ENCODE data around the gene DCDC2. TPM values are rescaled to one million over a fixed set of nuclear protein-coding genes. Genes with fewer than 3 reads are reported as not detected.
"Not testable (repeated sequence)": the region's sequence is repeated elsewhere in the genome, so short reads cannot be mapped to it uniquely, and the experiment has no call there.

DCDC2 gene
- total RNA-seq, 2 donors from 2014 or later: 0.15 TPM; not detected in 1

- ATAC-seq (no peak), DNase-seq (no peak)
- H3K9me3 ChIP-seq (ENCODE audit: control insufficient read depth, low read length, poor library complexity, severe bottlenecking): no peaks in the 10 kb centered on the region
- H3K27me3 Mint-ChIP-seq: peaks cover 19% of the 10 kb centered on the region
- H3K27ac Mint-ChIP-seq: no peak overlapping the region
- H3K36me3 Mint-ChIP-seq (ENCODE audit: low read depth): no peaks in the 10 kb centered on the region
- H3K4me3 Mint-ChIP-seq: no peak overlapping the region
- H3K4me1 Mint-ChIP-seq: no peaks in the 10 kb centered on the region
Observed at GRCh38 chr6:24148684-24149083, 209.2 kb downstream of the DCDC2 start.

GRCh38 chr6:24148154-24148570 lies 209.7 kb downstream of the DCDC2 start:
- ATAC-seq (no peak), DNase-seq (no peak)
- Mint-ChIP-seq H3K27ac (no peak overlapping the region), H3K36me3 (ENCODE audit: low read depth) (no peaks in the 10 kb centered on the region), H3K4me3 (no peak overlapping the region), H3K27me3 (peaks cover 19% of the 10 kb centered on the region), H3K4me1 (no peaks in the 10 kb centered on the region)
- H3K9me3 ChIP-seq (ENCODE audit: control insufficient read depth, low read length, poor library complexity, severe bottlenecking): no peaks in the 10 kb centered on the region

GRCh38 chr6:24147511-24148153 lies 210.2 kb downstream of the DCDC2 start:
- ATAC-seq (no peak), DNase-seq (no peak)
- H3K4me3 Mint-ChIP-seq: no peak overlapping the region
- H3K27ac Mint-ChIP-seq: no peak overlapping the region
- H3K4me1 Mint-ChIP-seq: no peaks in the 10 kb centered on the region
- H3K9me3 ChIP-seq (ENCODE audit: control insufficient read depth, low read length, poor library complexity, severe bottlenecking): no peaks in the 10 kb centered on the region
- H3K27me3 Mint-ChIP-seq: peaks cover 19% of the 10 kb centered on the region
- H3K36me3 Mint-ChIP-seq (ENCODE audit: low read depth): no peaks in the 10 kb centered on the region

GRCh38 chr6:24146871-24147270 lies 211.0 kb downstream of the DCDC2 start:
- H3K9me3 ChIP-seq (ENCODE audit: control insufficient read depth, low read length, poor library complexity, severe bottlenecking): no peaks in the 10 kb centered on the region
- Mint-ChIP-seq H3K36me3 (ENCODE audit: low read depth) (no peaks in the 10 kb centered on the region), H3K4me1 (no peaks in the 10 kb centered on the region), H3K4me3 (no peak overlapping the region), H3K27me3 (peaks cover 19% of the 10 kb centered on the region), H3K27ac (no peak overlapping the region)
- ATAC-seq (no peak), DNase-seq (no peak)

- Mint-ChIP-seq H3K36me3 (ENCODE audit: low read depth) (no peaks in the 10 kb centered on the region), H3K27ac (no peak overlapping the region), H3K4me3 (no peak overlapping the region), H3K27me3 (peaks cover 19% of the 10 kb centered on the region), H3K4me1 (no peaks in the 10 kb centered on the region)
- no peaks in the 10 kb centered on the region for H3K9me3 ChIP-seq (ENCODE audit: control insufficient read depth, low read length, poor library complexity, severe bottlenecking)
- ATAC-seq: no peak
- DNase-seq: no peak
Observed at GRCh38 chr6:24145690-24146131, 212.1 kb downstream of the DCDC2 start.

- not testable (repeated sequence) for H3K27ac Mint-ChIP-seq; H3K4me1 Mint-ChIP-seq; ATAC-seq; H3K9me3 ChIP-seq (ENCODE audit: control insufficient read depth, low read length, poor library complexity, severe bottlenecking); DNase-seq; H3K36me3 Mint-ChIP-seq (ENCODE audit: low read depth); H3K4me3 Mint-ChIP-seq
- peaks cover 10% of the 10 kb centered on the region for H3K27me3 Mint-ChIP-seq
Observed at GRCh38 chr6:24142733-24143132, 215.1 kb downstream of the DCDC2 start.

- H3K4me3 Mint-ChIP-seq: no peak overlapping the region
- DNase-seq (no peak), ATAC-seq (no peak)
- H3K36me3 Mint-ChIP-seq (ENCODE audit: low read depth): no peaks in the 10 kb centered on the region
- H3K4me1 Mint-ChIP-seq: no peaks in the 10 kb centered on the region
- no peaks in the 10 kb centered on the region for H3K27me3 Mint-ChIP-seq
- H3K9me3 ChIP-seq (ENCODE audit: control insufficient read depth, low read length, poor library complexity, severe bottlenecking): no peaks in the 10 kb centered on the region
- H3K27ac Mint-ChIP-seq: no peak overlapping the region
Observed at GRCh38 chr6:24140591-24140990, 217.3 kb downstream of the DCDC2 start.

- Mint-ChIP-seq H3K4me1 (no peaks in the 10 kb centered on the region), H3K36me3 (ENCODE audit: low read depth) (no peaks in the 10 kb centered on the region), H3K27ac (no peak overlapping the region), H3K27me3 (no peaks in the 10 kb centered on the region), H3K4me3 (no peak overlapping the region)
- H3K9me3 ChIP-seq (ENCODE audit: control insufficient read depth, low read length, poor library complexity, severe bottlenecking): no peaks in the 10 kb centered on the region
- DNase-seq (no peak), ATAC-seq (no peak)
Observed at GRCh38 chr6:24139639-24140038, 218.2 kb downstream of the DCDC2 start.

- no peaks in the 10 kb centered on the region for H3K4me1 Mint-ChIP-seq
- ATAC-seq: no peak
- no peaks in the 10 kb centered on the region for H3K9me3 ChIP-seq (ENCODE audit: control insufficient read depth, low read length, poor library complexity, severe bottlenecking)
- no peak overlapping the region for H3K27ac Mint-ChIP-seq
- DNase-seq: no peak
- no peak overlapping the region for H3K4me3 Mint-ChIP-seq
- no peaks in the 10 kb centered on the region for H3K27me3 Mint-ChIP-seq
- no peaks in the 10 kb centered on the region for H3K36me3 Mint-ChIP-seq (ENCODE audit: low read depth)
Observed at GRCh38 chr6:24139080-24139479, 218.8 kb downstream of the DCDC2 start.

- Mint-ChIP-seq H3K4me3 (no peak overlapping the region), H3K27me3 (no peaks in the 10 kb centered on the region), H3K36me3 (ENCODE audit: low read depth) (no peaks in the 10 kb centered on the region), H3K27ac (no peak overlapping the region), H3K4me1 (no peaks in the 10 kb centered on the region)
- no peaks in the 10 kb centered on the region for H3K9me3 ChIP-seq (ENCODE audit: control insufficient read depth, low read length, poor library complexity, severe bottlenecking)
- ATAC-seq: no peak
- DNase-seq: no peak
Observed at GRCh38 chr6:24131751-24132150, 226.1 kb downstream of the DCDC2 start.

GRCh38 chr6:24127316-24127715 lies 230.5 kb downstream of the DCDC2 start:
- no peaks in the 10 kb centered on the region for H3K9me3 ChIP-seq (ENCODE audit: control insufficient read depth, low read length, poor library complexity, severe bottlenecking)
- DNase-seq (no peak), ATAC-seq (no peak)
- Mint-ChIP-seq H3K4me1 (no peaks in the 10 kb centered on the region), H3K27ac (no peak overlapping the region), H3K4me3 (no peak overlapping the region), H3K27me3 (no peaks in the 10 kb centered on the region), H3K36me3 (ENCODE audit: low read depth) (no peaks in the 10 kb centered on the region)

- H3K9me3 ChIP-seq (ENCODE audit: control insufficient read depth, low read length, poor library complexity, severe bottlenecking): no peaks in the 10 kb centered on the region
- H3K4me1 Mint-ChIP-seq: no peaks in the 10 kb centered on the region
- no peaks in the 10 kb centered on the region for H3K36me3 Mint-ChIP-seq (ENCODE audit: low read depth)
- no peak for ATAC-seq
- H3K27ac Mint-ChIP-seq: no peak overlapping the region
- no peaks in the 10 kb centered on the region for H3K27me3 Mint-ChIP-seq
- no peak for DNase-seq
- H3K4me3 Mint-ChIP-seq: no peak overlapping the region
Observed at GRCh38 chr6:24126586-24127192, 231.2 kb downstream of the DCDC2 start.

GRCh38 chr6:24125980-24126379 lies 231.9 kb downstream of the DCDC2 start, which contains the start of gene NRSN1:
Gene NRSN1, plus strand, starts transcription at chr6:24126215. Its CDS starts 8,113 bp downstream, at chr6:24134328.
- Mint-ChIP-seq H3K27me3 (no peaks in the 10 kb centered on the region), H3K4me1 (no peaks in the 10 kb centered on the region), H3K4me3 (no peak within 1 kb of the TSS), H3K36me3 (ENCODE audit: low read depth) (no peaks in the 10 kb centered on the region), H3K27ac (no peak within 1 kb of the TSS)
- no peak for DNase-seq
- H3K9me3 ChIP-seq (ENCODE audit: control insufficient read depth, low read length, poor library complexity, severe bottlenecking): no peaks in the 10 kb centered on the region
- ATAC-seq: no peak

- ATAC-seq (no peak), DNase-seq (no peak)
- Mint-ChIP-seq H3K36me3 (ENCODE audit: low read depth) (no peaks in the 10 kb centered on the region), H3K27ac (no peak overlapping the region), H3K27me3 (no peaks in the 10 kb centered on the region), H3K4me1 (no peaks in the 10 kb centered on the region), H3K4me3 (no peak overlapping the region)
- H3K9me3 ChIP-seq (ENCODE audit: control insufficient read depth, low read length, poor library complexity, severe bottlenecking): no peaks in the 10 kb centered on the region
Observed at GRCh38 chr6:24122139-24122538, 235.7 kb downstream of the DCDC2 start.
